LNCAP (cell line): ENCODE results near the gene IL1RAPL2.

ENCODE experiments used
- TF ChIP-seq, protein P1 (sequence below): fragments of 450-650 bp; IDR thresholded peaks from 2 replicates; pipeline ENCODE4 v1.5.1; 2017; ENCODE audit warnings: mild to moderate bottlenecking

IL1RAPL2 gene

DNA sequence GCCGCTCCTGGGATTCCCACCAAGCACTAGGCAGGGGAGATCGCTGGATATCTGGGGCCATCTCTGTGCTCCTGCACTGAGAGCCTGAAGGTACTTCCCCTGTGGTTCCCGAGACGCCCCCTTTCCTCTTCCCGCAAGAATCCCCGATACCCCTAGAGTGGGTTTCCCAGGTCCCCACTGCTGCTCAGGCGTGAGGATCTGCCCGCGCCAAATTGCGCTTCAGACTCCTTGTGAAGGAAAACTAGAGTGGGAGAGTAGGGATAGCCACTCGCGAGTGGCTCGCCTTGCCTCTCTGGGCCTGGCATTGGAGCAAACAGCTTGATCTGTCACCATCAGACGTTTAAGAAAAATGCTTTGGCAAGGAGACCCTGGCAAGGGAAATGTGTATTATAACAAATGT, 1.5 kb downstream of the IL1RAPL2 start:
- TF ChIP-seq, protein P1, sequence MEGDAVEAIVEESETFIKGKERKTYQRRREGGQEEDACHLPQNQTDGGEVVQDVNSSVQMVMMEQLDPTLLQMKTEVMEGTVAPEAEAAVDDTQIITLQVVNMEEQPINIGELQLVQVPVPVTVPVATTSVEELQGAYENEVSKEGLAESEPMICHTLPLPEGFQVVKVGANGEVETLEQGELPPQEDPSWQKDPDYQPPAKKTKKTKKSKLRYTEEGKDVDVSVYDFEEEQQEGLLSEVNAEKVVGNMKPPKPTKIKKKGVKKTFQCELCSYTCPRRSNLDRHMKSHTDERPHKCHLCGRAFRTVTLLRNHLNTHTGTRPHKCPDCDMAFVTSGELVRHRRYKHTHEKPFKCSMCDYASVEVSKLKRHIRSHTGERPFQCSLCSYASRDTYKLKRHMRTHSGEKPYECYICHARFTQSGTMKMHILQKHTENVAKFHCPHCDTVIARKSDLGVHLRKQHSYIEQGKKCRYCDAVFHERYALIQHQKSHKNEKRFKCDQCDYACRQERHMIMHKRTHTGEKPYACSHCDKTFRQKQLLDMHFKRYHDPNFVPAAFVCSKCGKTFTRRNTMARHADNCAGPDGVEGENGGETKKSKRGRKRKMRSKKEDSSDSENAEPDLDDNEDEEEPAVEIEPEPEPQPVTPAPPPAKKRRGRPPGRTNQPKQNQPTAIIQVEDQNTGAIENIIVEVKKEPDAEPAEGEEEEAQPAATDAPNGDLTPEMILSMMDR: no peak

GRCh38 chrX:104568304-104568915, 2.4 kb downstream of the IL1RAPL2 start:
- TF ChIP-seq, protein P1: no peak

DNA sequence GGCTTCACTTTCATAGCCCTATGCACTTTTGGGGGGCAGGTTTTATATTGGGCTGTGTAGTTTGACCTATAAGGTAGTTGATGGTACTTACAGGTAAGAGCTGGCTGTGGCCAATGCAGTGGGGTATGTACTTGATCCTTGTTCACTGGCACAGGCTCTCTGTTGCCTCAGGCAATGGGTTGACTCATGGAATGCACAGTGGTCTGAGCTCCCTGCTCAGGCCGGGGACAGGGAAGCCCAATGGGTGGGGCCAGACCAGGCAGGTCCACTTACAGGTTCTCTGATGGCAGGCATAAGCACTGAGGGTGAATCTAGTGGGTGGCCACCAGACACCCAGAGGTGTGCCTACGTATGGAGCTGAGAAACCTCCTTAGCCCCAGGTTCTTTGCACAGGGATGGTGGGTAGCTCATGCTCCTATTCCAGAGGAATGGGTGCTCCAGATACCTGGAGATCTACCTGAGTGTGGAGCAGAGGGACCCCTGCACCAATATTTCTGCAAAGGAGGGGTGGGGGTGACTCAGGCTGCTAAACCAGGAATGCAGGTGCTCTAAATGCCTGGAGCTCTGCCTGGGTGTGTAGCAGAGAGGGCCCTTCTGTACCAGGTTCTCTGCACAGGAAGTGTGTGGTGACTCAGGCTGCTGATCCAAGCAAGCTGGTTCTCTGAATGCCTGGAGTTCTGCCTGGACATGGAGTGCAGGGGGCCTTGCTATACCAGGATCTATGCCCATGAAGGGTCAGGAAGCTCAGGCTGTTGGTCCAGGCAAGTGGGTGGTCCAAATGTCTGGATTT, 52.3 kb downstream of the IL1RAPL2 start:
- TF ChIP-seq, protein P1: no peak

- TF ChIP-seq, protein P1: no peak
Measured at GRCh38 chrX:104621781-104622180, 55.8 kb downstream of the IL1RAPL2 start.

DNA sequence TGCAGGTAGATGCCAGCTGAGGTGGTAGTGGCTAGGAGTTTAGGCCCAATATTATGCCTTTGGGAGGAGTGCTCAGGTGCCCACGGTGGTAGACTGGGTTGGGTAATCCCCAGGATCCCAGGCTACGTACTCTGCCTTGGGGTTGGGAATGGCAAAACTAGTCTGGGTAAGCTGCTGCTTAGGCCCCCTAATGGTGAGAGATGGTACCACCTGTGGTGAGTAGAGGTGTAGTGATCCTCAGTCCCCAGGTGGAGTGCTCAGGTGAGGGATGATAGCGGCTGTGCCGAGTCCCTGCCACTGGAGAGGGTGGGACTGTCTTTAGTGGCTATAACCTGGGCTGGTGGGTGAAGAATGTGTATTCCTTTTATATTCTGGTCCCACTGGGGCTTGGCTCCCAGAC, 75.2 kb downstream of the IL1RAPL2 start:
- TF ChIP-seq, protein P1: no peak

- TF ChIP-seq, protein P1: no peak
Measured at GRCh38 chrX:104647084-104647483, 81.1 kb downstream of the IL1RAPL2 start.

DNA sequence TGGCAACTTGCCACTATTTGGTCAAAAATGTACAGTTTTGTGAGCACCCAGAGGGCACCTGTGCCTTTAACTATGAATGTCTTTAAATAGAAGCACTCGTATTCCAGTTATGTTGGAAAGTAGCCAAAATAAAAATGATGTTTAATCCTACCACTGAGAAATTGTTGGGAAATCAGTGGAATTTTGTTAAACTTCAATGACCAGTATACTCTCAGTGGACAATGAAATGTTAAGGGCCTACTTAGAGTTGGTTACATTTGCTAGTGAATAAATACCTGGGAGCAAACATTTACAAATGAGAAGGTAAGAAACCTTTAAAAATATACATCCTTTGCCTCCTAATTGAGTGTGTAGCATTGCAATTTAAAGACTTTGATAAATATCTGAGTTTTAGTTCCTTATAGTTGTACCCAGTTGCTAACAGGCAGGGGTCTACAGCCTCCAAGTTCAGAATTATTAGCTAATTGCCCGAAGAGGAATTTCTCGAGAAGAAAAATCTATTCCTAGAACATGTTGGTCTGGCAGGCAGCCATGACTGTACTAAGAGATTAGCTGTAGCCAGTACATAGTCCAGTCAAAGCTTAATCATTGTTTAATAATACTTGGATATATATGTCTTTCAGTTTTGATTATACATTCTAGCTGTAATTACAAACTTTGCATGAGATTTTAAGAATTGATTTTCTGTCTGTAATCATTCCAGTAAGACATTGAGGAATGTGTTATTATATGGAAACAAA, 93.2 kb downstream of the IL1RAPL2 start:
- TF ChIP-seq, protein P1: no peak
